Tibial artery (tissue), 4 donors: ENCODE data around the gene ADAM33.

ENCODE experiments used
- DNase-seq, 2 donors: peaks; one replicate each; pipeline ENCODE4 v3.0.0-alpha.2; 2019
- H3K27ac ChIP-seq, 2 donors: fragments of 200-600 bp; sonication (generic) in 1 of 2; 1 replicate in 1 of 2; 2 replicates in 1 of 2; pipeline ENCODE4 v1.5.1; 2018 to 2019; ENCODE audit warnings: mild to moderate bottlenecking in 1 of 2
- H3K27me3 ChIP-seq, 2 donors: fragments of 200-600 bp; sonication (generic) in 1 of 2; one replicate each; pipeline versions ENCODE4 v1.5.1 to v1.6.0; 2016 to 2019
- H3K36me3 ChIP-seq, 3 donors: fragments of 200-600 bp; sonication (generic) in 2 of 3; one replicate each; pipeline ENCODE4 v1.5.1; 2016 to 2019; ENCODE audit warnings: mild to moderate bottlenecking in 2 of 3
- H3K4me1 ChIP-seq, 4 donors: fragments of 200-600 bp; sonication (generic) in 2 of 4; 1 replicate in 3 of 4; 2 replicates in 1 of 4; pipeline ENCODE4 v1.5.1; 2016 to 2019
- H3K4me3 ChIP-seq, 2 donors: fragments of 200-600 bp; sonication (generic) in 1 of 2; 1 replicate in 1 of 2; 2 replicates in 1 of 2; pipeline ENCODE4 v1.5.1; 2018 to 2019; ENCODE audit warnings: mild to moderate bottlenecking in 2 of 2
- H3K9me3 ChIP-seq, 3 donors: fragments of 200-600 bp; sonication (generic) in 1 of 3; one replicate each; pipeline ENCODE4 v1.5.1; 2016 to 2019
- intact Hi-C: fragments of 100-400 bp; cut with DNase I; formaldehyde crosslinking; loops from one replicate; pipeline ENCODE4 v1.15.0; 2023; ENCODE audit warnings: low total_unique reads
- TF ChIP-seq, protein P1 (sequence below), 2 experiments: fragments of 200-600 bp in 1 of 2; fragments of 450-650 bp in 1 of 2; IDR thresholded peaks; one replicate each; pipeline ENCODE4 v1.5.1; 2017 to 2019; ENCODE audit warnings: antibody characterized with exemption in 2 of 2, mild to moderate bottlenecking in 1 of 2, moderate library complexity in 1 of 2

Gene ADAM33

DNA sequence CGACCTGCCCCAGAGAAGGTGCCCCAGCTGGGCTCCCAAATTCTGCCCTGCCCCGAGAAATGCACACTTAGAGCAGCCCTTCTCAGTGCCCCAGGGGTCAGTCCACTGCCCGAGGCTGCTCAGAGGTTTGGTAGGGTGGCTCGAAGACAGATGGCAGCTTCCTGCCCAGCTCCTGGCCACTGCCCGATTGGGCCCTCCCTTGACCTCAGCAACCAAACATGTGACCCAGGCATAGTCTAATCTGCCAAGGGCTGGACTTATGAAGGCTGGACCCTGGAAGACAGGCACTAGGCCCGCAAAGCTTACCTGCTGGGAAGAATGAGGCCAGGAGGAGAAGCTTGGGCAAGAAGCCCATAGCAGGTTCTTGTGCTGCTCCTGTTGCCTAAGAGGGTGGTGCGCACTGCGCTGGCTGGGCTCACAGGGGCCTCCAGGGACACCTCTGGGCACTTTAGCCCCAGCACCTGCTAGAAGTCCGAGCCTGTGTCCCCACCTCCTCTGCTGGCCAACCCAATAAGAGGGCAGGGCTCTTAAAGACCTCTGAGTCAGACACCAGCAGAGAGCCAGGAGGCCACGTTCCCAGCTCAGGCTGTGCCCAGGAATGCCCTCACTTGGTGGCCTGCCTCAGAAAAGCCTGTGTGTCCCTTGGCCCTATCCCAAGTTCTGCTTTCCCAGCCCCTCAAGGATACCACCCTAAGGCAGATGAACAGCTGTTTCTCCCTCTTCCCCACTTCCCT is 25.1 kb upstream of the ADAM33 start:
- peak overlapping the region; percentile 13 to 60 for H3K27ac ChIP-seq
- H3K9me3 ChIP-seq, result no peaks in the 10 kb centered on the region
- H3K27me3 ChIP-seq, result no peaks in the 10 kb centered on the region
- H3K36me3 ChIP-seq, result no peaks in the 10 kb centered on the region
- intact Hi-C loops, result no loop called here
- TF ChIP-seq, protein P1, sequence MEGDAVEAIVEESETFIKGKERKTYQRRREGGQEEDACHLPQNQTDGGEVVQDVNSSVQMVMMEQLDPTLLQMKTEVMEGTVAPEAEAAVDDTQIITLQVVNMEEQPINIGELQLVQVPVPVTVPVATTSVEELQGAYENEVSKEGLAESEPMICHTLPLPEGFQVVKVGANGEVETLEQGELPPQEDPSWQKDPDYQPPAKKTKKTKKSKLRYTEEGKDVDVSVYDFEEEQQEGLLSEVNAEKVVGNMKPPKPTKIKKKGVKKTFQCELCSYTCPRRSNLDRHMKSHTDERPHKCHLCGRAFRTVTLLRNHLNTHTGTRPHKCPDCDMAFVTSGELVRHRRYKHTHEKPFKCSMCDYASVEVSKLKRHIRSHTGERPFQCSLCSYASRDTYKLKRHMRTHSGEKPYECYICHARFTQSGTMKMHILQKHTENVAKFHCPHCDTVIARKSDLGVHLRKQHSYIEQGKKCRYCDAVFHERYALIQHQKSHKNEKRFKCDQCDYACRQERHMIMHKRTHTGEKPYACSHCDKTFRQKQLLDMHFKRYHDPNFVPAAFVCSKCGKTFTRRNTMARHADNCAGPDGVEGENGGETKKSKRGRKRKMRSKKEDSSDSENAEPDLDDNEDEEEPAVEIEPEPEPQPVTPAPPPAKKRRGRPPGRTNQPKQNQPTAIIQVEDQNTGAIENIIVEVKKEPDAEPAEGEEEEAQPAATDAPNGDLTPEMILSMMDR (IDR thresholded peaks at IDR 0.05), result no peak
- H3K4me1 ChIP-seq, result peaks cover 0 to 20% (median 12%) of the 10 kb centered on the region in 4 donors
- no peak overlapping the region for H3K4me3 ChIP-seq
- DNase-seq, result peak; percentile 54 to 89

DNA sequence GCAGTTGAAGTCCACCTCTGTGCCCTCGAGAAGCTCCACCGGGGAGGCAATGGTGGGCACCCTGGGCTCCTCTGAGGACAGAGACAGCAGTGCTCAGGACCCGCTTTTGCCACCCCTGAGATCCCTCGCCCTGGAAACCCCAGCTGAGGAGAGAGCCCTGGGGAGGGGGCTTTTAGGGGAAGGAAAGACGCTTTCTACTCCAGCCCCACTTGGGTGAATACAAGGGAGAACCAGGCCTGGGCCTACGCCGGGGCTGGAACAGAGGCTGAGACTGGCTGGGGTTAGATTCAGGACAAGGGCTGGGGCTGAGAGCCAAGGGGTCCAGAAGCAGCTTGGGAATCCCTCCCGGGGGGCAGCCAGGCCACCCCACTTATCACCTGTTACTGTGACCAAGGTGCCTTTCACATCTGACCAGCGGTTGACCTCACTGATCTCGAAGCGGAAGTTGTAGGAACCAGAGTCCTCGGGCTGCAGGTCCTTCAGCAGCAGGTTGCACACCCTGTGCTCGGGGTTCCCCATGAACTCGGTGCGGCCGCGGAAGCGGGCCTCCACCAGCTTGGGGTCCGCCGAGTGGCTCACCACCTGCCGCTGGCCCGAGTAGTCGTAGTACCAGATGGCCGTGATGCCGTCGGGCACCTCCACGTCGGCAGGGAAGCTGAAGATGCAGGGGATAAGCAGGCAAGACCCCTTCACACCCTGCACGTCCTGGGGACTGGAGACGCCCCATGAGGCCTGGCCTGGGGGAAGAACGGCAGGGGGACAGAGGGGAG is 24.3 kb upstream of the ADAM33 start:
- Histone ChIP-seq H3K27me3 (no peaks in the 10 kb centered on the region), H3K4me1 (peaks cover 0 to 19% (median 12%) of the 10 kb centered on the region in 4 donors), H3K27ac (peak overlapping the region; percentile 13 to 60), H3K36me3 (no peaks in the 10 kb centered on the region), H3K9me3 (no peaks in the 10 kb centered on the region), H3K4me3 (no peak overlapping the region)
- intact Hi-C loops, result no loop called here
- TF ChIP-seq, protein P1 (IDR thresholded peaks at IDR 0.05), result no peak
- DNase-seq, result no peak

DNA sequence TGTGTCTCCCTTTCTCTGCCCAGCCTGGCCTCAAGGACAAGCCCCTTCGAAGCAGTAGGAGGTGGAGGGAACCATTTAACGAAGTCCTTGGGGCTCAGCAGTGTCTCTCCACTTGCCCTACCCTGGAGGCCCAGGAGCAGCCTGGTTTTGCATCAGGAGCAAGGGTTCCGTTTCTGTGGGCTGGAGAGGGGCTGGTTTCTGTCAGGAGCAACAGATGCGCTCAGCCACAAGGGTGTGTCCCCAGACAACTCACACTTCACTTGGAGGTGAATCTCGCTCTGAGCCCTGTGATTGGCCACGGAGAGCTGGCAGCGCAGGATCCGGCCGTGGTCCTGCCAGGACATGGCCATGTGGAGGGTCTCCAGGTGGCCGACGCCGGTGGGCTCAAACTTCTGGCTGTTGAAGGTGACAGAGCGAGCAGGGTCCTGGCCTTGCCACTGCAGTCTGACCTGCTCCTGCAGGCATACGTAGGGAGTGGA is 23.7 kb upstream of the ADAM33 start:
- TF ChIP-seq, protein P1 (IDR thresholded peaks at IDR 0.05), result no peak
- intact Hi-C loops, result no loop called here
- no peaks in the 10 kb centered on the region for H3K9me3 ChIP-seq
- H3K4me3 ChIP-seq, result no peak overlapping the region
- no peaks in the 10 kb centered on the region for H3K27me3 ChIP-seq
- H3K36me3 ChIP-seq, result no peaks in the 10 kb centered on the region
- DNase-seq, result no peak
- H3K4me1 ChIP-seq, result peaks cover 0 to 14% (median 11%) of the 10 kb centered on the region in 4 donors
- H3K27ac ChIP-seq, result no peak overlapping the region

DNA sequence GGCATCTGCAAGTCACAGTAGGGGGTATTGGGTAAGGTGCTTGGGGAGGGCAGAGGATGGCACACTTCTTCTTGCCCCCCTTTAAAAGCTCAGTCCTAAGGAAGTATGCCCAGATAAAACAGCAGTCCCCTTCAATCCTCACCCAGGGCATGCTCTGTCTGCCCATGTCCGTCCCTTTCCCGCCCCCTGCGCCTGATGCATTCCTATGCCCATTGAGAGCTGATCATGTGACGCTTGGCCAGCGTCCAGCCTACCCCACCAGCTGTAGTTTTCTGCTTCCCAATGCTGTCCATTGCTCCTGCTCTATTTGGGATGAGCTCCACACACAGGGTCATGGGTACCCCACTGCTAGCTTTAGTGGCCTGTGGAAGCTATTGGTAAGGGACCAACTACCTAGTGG is 22.3 kb upstream of the ADAM33 start:
- peaks cover 0 to 14% (median 11%) of the 10 kb centered on the region in 4 donors for H3K4me1 ChIP-seq
- no peaks in the 10 kb centered on the region for H3K9me3 ChIP-seq
- intact Hi-C loops, result no loop called here
- no peak overlapping the region for H3K27ac ChIP-seq
- no peak for DNase-seq
- TF ChIP-seq, protein P1 (IDR thresholded peaks at IDR 0.05), result no peak
- no peaks in the 10 kb centered on the region for H3K27me3 ChIP-seq
- no peaks in the 10 kb centered on the region for H3K36me3 ChIP-seq
- no peak overlapping the region for H3K4me3 ChIP-seq

DNA sequence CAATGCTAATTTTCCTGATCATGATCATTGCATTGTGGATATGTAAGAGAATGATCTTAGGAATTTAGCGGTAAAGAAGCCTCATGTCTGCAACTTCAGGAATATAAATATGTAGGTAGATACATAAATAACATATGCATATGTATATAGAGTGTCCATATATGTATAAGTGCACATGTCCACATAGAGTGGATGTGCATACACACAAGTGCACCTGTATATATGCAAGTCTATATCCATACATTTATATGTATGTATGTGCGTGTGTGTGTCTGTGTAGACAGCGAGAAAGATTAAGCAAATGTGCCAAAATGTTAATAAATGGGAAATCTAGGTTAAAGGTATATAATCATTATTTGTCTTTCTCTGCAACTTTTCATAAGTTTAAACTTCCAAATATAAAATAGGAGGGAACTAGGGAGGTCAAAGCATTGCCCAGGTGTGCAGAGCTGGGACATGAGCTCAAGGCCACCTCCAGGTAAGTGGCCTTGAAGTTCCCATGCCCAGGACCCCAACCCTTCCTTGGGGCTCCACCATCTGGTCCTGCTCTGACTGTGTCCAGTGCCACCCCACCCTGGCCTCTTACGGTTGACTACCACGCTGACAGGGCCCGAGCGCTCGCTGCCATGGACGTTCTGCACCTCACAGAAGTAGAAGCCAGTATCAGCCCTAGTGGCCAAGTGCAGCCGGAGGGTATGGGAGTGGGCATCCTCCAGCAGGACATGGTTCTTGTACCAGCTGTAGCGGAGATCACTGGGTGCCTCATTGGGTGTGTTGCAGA is 21.0 kb upstream of the ADAM33 start:
- Histone ChIP-seq H3K9me3 (no peaks in the 10 kb centered on the region), H3K27me3 (no peaks in the 10 kb centered on the region), H3K4me1 (peaks cover 0 to 14% (median 11%) of the 10 kb centered on the region in 4 donors), H3K27ac (no peak overlapping the region), H3K4me3 (no peak overlapping the region), H3K36me3 (no peaks in the 10 kb centered on the region)
- TF ChIP-seq, protein P1 (IDR thresholded peaks at IDR 0.05), result no peak
- intact Hi-C loops, result no loop called here
- DNase-seq, result no peak
